Right lobe of liver (tissue), 4 donors: Measurements from ENCODE around the gene TMEM39B.

ENCODE experiments used
- POLR2A ChIP-seq: fragments of 450-650 bp; IDR thresholded peaks from one replicate; pipeline ENCODE4 v1.6.1; 2017; ENCODE audit warnings: antibody characterized with exemption, mild to moderate bottlenecking
- TF ChIP-seq, protein P1 (sequence below), 4 donors: fragments of 200-600 bp in 3 of 4; fragments of 450-650 bp in 1 of 4; IDR thresholded peaks; one replicate each; pipeline versions ENCODE4 v1.5.1 to v1.8.0; 2016 to 2022; ENCODE audit warnings: antibody characterized with exemption in 4 of 4, mild to moderate bottlenecking in 2 of 4
- donor health status: DM: no; HTN: no; CAD: no.
- donor health status: DM: no; HTN: no; CAD: no.
- donor health status: DM: no; HTN: yes; CAD: no.

DNA sequence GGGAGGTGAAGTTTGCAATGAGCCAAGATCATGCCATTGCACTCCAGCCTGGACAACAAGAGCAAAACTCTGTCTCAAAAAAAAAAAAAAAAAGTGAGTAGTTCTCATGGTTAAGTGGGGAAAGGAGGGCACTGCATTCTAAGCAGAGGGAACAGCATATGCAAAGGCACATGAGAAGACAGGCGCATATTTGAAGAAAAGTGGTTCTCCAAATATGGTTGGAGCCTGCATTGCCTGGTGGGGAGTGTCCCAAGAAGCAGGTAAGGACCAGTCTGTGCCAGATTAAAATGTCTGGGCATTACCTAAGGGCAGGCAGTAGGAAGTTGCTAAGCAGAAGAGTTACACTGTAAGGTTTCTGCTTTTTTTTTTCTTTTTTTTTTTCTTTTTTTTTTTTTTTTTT lies 32.6 kb downstream of the TMEM39B start:
- TF ChIP-seq, protein P1, sequence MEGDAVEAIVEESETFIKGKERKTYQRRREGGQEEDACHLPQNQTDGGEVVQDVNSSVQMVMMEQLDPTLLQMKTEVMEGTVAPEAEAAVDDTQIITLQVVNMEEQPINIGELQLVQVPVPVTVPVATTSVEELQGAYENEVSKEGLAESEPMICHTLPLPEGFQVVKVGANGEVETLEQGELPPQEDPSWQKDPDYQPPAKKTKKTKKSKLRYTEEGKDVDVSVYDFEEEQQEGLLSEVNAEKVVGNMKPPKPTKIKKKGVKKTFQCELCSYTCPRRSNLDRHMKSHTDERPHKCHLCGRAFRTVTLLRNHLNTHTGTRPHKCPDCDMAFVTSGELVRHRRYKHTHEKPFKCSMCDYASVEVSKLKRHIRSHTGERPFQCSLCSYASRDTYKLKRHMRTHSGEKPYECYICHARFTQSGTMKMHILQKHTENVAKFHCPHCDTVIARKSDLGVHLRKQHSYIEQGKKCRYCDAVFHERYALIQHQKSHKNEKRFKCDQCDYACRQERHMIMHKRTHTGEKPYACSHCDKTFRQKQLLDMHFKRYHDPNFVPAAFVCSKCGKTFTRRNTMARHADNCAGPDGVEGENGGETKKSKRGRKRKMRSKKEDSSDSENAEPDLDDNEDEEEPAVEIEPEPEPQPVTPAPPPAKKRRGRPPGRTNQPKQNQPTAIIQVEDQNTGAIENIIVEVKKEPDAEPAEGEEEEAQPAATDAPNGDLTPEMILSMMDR (IDR thresholded peaks at IDR 0.05): no peak
- TF ChIP-seq POLR2A: no peak
